Suppressor macrophage (primary cell): ENCODE measurements around the gene GALP.
"Not testable (repeated sequence)": the region's sequence is repeated elsewhere in the genome, so short reads cannot be mapped to it uniquely, and the experiment has no call there.

ENCODE experiments used
- DNase-seq, 4 experiments: peaks; one replicate each; pipeline ENCODE4 v3.0.0-alpha.2; 2020 to 2022
- total RNA-seq, 17 experiments: gene quantifications; one replicate each; lab custom pipeline; 2026; ENCODE audit warnings: mixed read lengths in 6 of 17, inconsistent platforms in 3 of 17; lab: John Stamatoyannopoulos, UW

Gene GALP
- total RNA-seq: 0 to 0.22 (median 0) reads per million in 17 experiments

- DNase-seq: not testable (repeated sequence)
Measured at GRCh38 chr19:56175861-56176307, at the start of gene GALP. GALP (plus strand) TSS chr19:56176008; CDS start chr19:56177109, 1,101 bp downstream.

GRCh38 chr19:56126983-56127780, 48.6 kb upstream of the GALP start:
- DNase-seq: no peak

- no peak for DNase-seq
Measured at GRCh38 chr19:56130006-56130405, 45.8 kb upstream of the GALP start.

- no peak for DNase-seq
Measured at GRCh38 chr19:56131651-56132050, 44.2 kb upstream of the GALP start.

GRCh38 chr19:56132316-56132822, 43.4 kb upstream of the GALP start:
- DNase-seq: no peak

GRCh38 chr19:56133858-56134653, 41.8 kb upstream of the GALP start:
- peak; percentile 49 to 71 (median 58) for DNase-seq

- no peak for DNase-seq
Measured at GRCh38 chr19:56134654-56134921, 41.2 kb upstream of the GALP start.

- DNase-seq: no peak
Measured at GRCh38 chr19:56136362-56136761, 39.4 kb upstream of the GALP start.

GRCh38 chr19:56137405-56137804, 38.4 kb upstream of the GALP start:
- DNase-seq: no peak

- DNase-seq: peak in 2 of 4 experiments; percentile 41 to 44
Measured at GRCh38 chr19:56138069-56138468, 37.7 kb upstream of the GALP start.

- DNase-seq: peak; percentile 24 to 48 (median 40)
Measured at GRCh38 chr19:56139847-56140582, 35.8 kb upstream of the GALP start.

GRCh38 chr19:56140583-56141416, 35.0 kb upstream of the GALP start, which contains the start of gene ZNF444:
ZNF444 (plus strand) TSS chr19:56141287; CDS start chr19:56146912, 5,625 bp downstream.
- peak; percentile 98 to 99 (median 99) for DNase-seq

GRCh38 chr19:56141417-56141993, 34.3 kb upstream of the GALP start:
- no peak for DNase-seq

- DNase-seq: no peak
Measured at GRCh38 chr19:56142087-56142787, 33.6 kb upstream of the GALP start.

GRCh38 chr19:56142897-56143434, 32.8 kb upstream of the GALP start:
- DNase-seq: no peak

- DNase-seq: peak in 2 of 4 experiments; percentile 25 to 40
Measured at GRCh38 chr19:56144376-56144775, 31.4 kb upstream of the GALP start.

- no peak for DNase-seq
Measured at GRCh38 chr19:56144831-56145230, 31.0 kb upstream of the GALP start.

- no peak for DNase-seq
Measured at GRCh38 chr19:56145698-56146097, 30.1 kb upstream of the GALP start.

GRCh38 chr19:56146904-56147303, 28.9 kb upstream of the GALP start:
- no peak for DNase-seq

GRCh38 chr19:56147307-56147706, 28.5 kb upstream of the GALP start:
- no peak for DNase-seq
